HG03354 (cell line): ENCODE measurements around the gene UST.

Experiments
- ATAC-seq: cut with Tn5 transposase; IDR thresholded peaks from one replicate; pipeline ENCODE4 v1.9.1; 2021; ENCODE audit warnings: mild to moderate bottlenecking; ENCODE audit not compliant: unreplicated experiment, poor library complexity, severe bottlenecking

The UST gene

DNA sequence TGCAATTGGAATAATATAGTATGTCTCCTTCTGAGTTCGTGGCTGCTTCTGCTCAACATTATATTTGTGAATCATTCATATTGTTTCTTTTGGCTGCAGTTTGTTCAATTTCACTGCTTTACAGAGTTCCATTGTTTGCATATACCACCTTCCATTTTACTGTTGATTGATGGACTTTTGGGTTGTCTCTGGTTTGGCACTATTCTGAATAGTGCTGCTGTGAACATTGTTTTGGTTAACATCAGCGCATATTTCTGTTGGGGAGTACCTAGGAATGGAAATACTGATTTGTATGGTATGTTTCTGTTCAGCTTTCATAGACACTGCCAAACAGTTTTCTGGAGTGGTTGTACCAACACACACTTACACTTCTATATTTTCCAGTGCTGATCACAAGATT, 46.9 kb downstream of the UST start:
- no peak for ATAC-seq

DNA sequence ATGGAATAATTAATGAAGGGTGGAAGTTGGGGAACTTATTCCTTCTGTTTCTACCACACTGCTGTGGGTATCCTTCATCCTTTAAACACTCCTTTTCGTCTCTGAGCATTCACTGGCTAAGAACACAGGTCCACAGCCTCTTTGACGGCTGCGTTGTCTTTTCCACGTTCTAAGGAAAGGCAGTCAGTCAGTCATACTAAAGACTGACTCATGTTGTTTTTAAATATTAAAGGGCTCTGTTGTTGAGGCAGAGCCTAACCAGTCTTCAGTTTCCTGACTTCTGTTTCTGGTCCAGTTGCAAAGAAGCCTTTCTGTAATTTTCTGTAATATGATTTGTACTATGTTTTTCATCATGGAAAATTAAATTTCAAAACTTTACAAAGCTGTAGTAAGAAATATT, 48.0 kb downstream of the UST start:
- ATAC-seq: no peak

DNA sequence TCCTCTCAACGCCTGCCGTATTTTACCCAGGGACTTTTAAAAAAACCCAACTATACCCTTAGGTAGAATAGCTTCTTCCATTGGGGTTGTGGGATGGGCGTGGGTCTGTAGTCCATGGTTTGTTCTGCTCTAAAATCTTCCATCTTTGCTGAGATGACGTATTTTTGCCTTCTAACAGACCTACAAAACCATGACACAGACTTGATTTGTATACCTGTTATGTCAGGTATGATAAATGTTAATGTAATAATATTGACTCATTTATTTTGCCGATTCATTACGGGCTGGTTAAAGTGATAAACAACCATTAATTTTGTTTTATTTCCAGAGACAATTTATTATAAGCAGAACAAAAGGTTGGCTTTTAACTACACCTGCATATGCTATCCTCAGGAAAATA, 48.7 kb downstream of the UST start:
- ATAC-seq: no peak

DNA sequence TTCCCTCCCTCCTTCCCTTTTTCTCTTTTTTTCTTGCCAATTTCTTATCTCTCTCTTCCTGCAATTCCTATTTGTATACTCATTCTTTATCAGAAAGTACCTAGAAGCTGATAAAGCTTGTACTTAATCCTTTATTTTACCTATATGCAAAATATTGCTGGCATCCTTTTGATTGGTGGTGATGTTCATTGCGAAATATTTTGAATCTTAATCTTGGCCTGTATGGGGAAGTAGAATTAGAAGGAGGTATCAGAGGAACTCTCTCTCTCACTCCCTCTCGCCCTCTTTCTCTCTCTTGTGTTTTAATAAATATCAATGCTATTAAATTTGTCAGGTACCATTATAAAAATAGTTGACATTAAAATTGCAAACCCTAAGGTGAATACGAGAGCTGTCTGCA, 52.8 kb downstream of the UST start:
- ATAC-seq: no peak

DNA sequence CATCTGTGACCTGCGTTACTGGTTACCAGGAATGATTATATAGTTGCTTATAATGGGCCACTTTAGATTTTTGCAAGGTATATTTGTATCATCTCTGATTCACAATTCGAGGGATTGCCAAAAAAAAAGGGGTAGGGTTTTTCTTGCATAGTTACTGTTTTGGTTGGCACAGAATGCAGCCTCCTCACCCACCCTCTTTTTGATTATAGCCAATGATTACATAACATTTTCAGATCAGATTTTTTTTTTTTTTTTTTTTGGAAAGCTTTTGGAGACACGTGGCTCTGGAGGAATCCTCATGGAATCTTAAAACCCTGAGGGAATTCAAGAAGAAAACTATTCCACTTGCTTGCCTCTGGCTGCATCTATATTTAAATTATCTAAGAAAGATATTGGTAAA, 53.7 kb downstream of the UST start:
- ATAC-seq: no peak

DNA sequence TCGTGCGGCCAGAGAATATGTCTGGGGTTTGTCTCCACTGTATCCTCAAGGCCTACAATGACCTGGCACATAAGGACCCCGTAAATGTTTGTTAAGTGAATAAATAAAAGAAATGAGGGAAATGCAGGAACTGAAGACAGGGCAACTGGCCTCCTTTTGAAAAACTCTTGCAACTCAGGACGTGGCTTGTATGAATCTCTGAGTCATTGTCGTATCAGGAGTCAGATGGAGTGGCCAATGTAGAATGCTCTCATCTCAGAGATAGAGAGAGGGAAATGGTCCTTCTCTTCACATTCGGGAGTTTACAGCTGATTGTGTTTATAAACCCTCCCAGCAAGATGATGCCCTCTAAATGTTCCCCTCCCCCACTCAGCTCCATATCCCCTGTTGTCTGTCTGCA, 57.1 kb downstream of the UST start:
- ATAC-seq: no peak

DNA sequence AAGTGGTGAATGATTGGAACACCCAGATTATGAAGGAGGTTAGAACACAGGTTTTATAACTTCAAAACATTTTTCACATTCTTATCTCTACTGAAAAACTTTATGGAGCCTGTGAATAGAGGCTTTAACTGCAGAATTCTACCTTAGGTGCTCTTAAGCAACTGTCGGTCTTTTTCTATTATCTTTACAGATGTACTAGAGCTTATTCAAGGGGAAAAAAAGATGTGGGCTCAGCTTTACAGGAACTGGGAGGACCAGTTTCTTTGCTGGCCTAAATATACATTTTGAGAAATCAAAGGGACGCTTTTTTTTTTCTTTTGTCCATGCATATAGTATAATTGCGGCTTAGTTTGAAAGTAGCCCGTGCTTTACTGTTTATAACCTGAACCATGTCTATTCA, 58.9 kb downstream of the UST start:
- no peak for ATAC-seq

DNA sequence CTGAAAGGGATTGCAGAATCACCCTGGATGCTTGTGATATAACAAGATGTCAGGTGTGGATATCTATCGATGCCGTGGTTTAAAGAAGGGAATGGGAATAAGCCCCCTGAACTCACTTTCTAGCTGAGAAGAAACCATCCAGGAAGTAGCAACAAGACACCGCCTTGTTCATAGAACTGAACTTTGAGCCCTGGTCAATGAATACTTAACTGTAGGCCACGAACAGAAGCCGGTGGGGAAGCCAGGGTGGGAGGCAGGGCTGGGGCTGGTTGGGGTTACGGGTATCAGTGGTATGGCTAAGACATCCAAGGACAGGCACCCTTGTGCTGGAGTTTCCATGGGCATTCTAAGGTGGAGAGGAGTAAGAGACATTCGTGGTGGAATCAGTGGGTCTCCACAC, 61.0 kb downstream of the UST start:
- ATAC-seq: no peak

DNA sequence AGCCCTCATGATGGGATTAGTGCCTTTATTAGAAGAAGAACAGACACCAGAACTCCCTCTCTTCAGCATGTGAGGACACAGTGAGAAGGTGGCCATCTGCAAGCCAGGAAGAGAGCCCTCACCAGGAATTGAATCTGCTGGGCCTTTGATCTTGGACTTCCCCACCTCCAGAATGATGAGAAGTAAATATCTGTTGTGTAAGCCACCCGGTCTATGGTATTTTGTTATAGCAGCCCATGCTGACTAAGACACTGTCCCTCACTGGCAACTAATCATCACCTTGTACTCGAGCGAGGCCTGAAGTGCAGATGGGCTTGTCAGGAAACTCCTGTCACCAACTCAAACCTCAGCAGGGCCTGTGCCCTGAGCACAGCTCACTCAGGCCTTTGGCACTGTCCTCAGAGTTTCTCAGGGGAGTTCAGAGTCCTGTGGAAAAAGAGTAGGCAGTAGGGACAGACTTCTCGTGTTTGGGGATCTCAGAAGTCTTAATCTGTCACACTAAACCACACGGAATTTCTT, 62.0 kb downstream of the UST start:
- no peak for ATAC-seq

DNA sequence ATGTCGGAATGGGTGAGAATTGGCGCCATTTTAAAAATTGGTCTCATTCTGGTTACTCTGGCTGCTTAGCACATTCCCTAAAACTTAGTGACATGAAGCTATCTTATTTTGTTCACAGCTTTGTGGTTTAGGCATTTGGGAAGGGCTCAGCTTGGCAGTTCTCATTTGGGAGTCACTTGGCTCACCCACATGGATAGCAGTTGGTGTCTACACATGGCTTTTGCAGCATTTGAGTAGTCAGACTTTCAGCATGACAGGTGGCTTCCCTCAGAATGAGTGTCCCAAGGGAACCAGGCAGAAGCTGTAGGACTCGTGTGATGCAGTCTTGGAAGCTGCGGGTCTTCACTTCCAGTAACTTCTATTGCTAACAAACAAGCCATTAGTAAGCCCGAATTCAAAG, 64.6 kb downstream of the UST start:
- ATAC-seq: no peak

DNA sequence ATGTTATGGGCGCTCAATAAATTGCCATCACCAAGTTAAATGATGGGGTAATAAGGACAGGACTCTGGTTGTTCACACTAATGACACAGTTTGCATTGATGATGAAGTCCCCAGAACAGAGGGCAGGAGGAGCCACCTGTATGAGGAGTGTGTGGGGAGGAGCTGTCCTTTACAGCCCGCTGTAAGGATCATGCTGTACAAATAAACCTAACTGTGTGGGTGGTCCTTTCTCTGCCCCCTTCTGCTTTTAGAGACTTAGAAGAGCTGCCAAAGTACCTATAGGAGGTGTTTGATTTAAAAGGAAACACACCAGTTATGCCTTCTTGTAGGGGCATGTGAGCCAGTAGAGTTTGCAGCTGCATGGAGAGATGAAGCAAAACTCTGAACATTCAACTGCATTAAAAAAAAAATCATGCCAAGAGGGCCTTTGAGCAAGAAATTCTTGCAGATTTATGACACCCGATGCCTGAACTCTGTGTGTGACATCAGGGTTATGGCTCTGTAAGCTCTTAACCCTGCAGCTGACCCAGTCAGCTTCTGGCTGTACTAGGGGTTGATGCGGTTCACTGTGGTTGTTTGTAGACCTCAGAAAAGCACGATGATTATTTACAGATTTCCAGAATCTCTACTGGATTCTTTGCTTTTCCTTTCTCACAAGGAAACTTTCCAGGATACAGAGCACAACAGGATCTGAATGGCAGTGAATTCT, 67.4 kb downstream of the UST start:
- ATAC-seq: no peak

DNA sequence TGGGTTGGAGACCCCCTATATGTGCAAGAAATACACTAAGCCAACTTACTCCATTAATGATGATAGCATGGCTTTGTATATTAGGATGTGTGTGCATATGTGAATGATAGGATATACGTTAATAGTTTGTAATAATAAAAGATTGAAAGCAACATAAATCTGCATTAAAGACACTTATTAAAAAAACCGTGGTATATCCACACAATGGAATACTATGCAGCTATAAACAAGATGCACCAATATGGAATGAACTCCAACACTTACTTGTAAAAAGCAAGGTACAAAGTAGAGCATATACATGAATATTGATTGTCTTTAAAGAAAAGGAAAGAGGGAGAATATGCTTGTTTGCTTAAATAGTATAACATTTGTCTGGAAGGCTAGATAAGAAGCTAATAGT, 68.0 kb downstream of the UST start:
- ATAC-seq: no peak

DNA sequence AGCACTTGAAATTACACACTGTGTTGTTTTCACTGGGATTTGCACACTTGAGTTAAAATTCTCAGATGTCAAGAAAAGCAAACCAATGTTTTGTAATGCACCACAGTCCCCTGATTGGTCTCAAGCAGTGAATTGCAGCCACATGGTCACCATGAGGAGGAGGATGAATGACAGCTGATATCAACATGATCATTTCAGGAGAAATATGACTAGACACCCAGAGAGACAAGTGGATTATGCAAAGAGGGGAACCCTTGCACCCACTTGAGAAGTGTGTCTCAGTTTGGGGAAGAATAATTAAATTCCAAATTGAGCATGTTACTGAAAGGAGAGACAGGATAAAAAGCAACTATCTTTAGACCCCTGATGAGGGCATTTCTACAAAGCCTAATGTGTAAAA, 69.3 kb downstream of the UST start:
- no peak for ATAC-seq

DNA sequence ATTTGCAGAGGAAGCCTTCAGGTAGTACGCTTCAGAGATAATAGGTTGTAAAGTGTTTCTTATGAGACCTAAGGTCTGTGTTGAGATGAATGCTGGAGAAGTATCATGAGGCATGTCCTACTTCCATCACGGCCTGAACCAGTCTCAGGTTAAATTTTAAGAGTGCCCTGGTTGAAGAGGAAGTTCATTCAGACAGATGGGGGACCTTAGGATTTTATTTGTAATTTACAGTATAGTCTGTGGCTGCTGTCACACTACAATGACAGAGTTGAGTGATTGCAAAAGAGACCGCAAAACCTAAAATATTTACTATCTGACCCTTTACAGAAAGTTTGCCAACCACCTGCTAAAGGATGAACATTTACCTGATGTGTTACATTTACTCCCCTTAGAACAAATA, 70.9 kb downstream of the UST start:
- no peak for ATAC-seq

DNA sequence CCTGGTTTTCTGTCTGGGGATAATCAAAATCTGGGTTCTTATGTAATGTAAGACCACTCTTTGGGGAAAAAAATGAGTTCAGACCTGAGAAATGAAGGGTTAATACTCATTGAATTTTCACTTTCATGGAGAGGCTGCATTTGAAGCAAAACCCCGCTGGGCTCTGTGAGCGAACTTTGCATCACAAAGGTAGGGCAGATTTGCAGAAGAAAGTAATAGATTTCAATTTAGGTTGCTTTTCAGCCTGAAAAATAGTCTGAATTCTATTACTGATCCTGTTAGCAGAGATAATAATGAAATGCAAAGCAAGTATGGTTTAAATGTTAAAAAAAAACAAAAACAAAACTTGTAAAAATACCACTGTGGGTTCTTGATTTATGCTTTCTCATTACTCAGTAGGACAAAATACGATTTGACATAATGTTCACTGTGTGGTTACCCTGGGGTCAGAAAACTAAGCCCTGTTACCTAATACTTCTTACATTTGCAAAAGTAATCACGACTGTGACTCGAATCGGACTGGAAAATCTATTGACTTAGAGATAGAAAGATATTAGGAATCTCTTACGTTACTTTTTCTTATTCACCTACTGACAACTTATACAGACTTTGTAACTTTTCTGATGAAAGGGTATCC, 72.2 kb downstream of the UST start:
- no peak for ATAC-seq

DNA sequence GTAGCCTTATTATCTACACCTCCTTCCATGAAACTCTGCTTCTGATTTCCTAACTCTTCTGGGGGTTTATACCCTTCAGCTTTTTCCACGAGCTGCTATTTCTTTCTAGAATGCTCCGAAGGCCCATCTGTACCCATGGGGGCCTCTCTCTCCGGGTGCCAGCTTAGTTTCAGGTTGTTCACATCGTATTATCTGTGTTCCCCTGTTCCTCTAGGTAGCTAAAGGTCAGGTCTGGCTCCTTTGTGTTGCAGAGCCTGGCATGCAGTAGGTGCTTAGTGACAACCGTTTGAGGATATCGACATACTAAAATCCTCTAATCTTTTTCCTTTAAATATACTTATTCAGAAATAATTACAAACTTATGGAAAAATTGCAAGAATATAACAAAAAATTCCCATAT, 73.0 kb downstream of the UST start:
- ATAC-seq: no peak

DNA sequence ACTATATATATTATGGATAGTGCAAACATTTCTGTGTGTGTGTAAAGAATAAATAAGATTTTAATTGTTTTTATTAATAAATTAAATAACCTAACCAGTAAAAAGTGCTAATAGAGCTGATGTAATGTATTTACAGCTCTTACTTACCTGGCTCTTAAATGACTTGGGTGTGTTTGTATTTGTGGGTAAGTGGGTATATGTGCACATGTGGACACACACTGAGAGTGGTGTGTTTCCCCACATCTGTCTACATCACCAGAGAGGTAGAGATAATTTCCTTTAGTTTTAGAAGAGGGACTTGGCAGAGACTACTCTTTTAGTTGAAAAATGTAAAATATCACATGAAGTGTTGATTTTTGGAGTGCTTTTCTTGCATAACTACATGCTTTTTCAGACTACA, 76.0 kb downstream of the UST start:
- ATAC-seq: no peak

DNA sequence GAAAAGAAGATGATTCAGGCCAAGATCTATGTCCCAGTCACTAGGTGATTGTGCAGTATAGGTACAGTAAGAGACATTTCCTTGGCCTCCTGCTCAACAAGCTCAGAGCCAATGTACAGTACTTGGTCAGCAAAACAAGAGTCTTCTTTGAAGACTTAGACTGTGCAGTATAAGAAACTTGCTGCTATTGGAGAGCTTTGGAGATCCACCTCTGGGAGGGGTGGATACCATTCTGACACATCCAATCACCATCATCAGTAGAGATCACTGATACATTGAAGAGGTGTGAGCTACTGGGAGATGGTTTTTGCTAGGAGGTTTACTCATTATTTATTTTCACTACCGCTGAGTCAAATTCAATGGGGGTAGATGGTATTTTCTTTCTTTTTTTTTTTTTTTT, 77.5 kb downstream of the UST start:
- no peak for ATAC-seq

DNA sequence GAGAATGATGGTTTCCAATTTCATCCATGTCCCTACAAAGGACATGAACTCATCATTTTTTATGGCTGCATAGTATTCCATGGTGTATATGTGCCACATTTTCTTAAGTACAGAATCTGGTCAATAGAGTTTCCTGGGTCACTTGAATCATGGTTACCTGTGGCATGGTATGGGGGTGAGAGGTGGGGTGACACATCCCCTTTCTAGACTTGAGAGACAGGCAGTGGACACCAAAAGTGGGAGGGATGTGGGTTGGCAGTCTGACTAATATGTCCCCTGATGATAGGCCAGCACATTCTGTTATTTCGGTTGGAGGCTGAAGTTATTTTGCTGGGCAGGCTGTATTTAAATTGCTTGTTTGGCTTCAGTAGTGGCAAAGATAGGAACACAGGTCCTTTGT, 78.1 kb downstream of the UST start:
- ATAC-seq: no peak

DNA sequence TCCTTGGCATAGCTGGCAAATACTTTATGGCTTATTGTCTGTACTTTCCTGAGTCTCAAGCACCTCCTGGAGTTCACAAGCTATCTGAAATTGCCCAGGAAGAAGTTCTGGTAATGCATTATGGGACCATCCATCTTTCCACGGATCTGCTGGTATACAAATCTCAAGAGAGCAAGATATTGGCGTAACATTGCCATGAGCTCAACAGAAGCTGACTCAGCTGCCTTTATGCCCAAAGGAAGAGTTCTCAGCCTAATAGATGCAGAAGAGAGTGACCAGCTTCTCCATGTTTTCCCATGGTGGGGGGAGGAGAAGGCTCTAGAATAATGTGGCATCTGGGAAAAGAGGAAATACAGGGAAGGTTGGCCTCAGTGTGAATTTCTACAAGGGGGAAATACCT, 78.7 kb downstream of the UST start:
- no peak for ATAC-seq

DNA sequence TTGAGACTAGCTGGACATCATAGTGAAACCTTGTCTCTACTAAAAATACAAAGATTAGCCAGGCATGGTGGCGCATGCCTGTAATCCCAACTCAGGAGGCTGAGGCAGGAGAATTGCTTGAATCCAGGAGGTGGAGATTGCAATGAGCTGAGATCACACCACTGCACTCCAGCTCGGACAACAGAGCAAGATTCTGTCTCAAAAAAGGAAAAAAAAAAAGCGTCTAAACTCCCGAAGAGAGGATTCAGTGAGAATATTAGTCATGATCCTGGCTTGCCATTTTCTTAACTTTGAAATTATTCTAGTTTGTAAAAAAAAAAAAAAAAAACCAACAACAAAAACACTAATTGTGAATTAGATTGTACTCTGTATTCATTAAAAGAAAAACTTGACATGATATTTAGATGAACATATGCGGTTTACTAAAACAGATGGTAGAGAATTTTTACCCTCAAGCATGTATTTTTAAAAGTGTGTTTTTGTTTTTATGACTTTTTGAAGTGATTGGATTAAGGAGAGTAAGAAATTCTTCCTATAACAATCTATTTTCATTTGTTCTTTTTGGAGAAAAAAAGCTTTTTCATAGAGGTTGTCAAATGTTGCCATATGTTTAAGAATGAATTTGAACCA, 80.7 kb downstream of the UST start:
- ATAC-seq: no peak
